Mucosa of stomach (tissue), 1 donor: Measurements from ENCODE around the gene HSPA13.
"Not testable (repeated sequence)": the region's sequence is repeated elsewhere in the genome, so short reads cannot be mapped to it uniquely, and the experiment has no call there.

ENCODE experiments used
- H3K27me3 ChIP-seq: one replicate; pipeline ENCODE4 v1.7.0; 2013; ENCODE audit warnings: mild to moderate bottlenecking, low read length; ENCODE audit not compliant: control insufficient read depth, insufficient read depth
- H3K36me3 ChIP-seq: one replicate; pipeline ENCODE4 v1.7.0; 2013; ENCODE audit warnings: low read length; ENCODE audit not compliant: control insufficient read depth, insufficient read depth
- H3K4me1 ChIP-seq: one replicate; pipeline ENCODE4 v1.7.0; 2013; ENCODE audit warnings: mild to moderate bottlenecking, low read length; ENCODE audit not compliant: control insufficient read depth, insufficient read depth
- H3K4me3 ChIP-seq: one replicate; pipeline ENCODE4 v1.7.0; 2013; ENCODE audit warnings: low read length
- H3K9ac ChIP-seq: one replicate; pipeline ENCODE4 v1.7.0; 2013; ENCODE audit warnings: mild to moderate bottlenecking, low read length, moderate library complexity
- H3K9me3 ChIP-seq: one replicate; pipeline ENCODE4 v1.7.0; 2013; ENCODE audit warnings: mild to moderate bottlenecking, low read length, moderate library complexity; ENCODE audit not compliant: control insufficient read depth
- donor health status: Pancreatic carcinoma.

The HSPA13 gene

DNA sequence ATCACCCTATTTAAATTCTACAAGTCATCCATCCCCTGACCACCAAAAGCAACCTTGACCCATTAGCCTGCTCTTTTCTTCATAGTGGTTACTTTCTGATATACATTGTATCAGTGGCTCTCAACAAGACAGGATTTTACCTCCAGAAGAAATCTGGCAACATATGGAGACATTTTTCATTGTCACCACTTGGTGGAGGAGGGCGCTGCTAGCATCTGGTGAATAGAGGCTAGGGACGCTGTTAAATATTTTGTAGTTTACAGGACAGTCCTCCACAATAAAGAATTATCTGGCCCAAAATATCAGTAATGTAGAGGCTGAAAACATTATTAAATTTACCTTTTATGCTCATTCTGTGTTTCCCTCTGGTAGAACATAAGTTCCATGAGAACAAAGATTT lies 6.1 kb downstream of the HSPA13 start:
- Histone ChIP-seq H3K4me1 (no peaks in the 10 kb centered on the region), H3K9ac (no peak overlapping the region), H3K9me3 (no peaks in the 10 kb centered on the region), H3K36me3 (no peaks in the 10 kb centered on the region), H3K4me3 (no peak overlapping the region), H3K27me3 (no peaks in the 10 kb centered on the region)

DNA sequence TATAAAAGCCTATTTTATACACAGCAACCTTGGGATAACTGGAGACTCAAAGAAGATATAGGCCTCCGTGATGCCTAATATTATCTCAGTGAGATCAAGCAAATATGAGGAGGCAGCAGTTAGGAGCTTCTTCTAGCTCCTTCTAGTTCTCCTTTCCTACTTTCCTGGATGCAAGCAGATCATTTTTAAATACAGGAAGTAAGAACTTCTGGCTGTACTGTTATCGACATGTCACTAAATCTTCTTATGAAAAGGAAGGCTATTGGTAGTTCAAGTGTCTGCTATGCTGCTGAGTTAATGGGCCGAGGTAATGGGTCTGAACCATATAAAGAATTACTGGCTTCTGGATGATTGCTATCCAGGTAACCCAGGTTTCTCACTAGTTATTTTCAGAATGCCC lies 15.9 kb downstream of the HSPA13 start:
- Histone ChIP-seq H3K9me3 (no peaks in the 10 kb centered on the region), H3K4me1 (no peaks in the 10 kb centered on the region), H3K36me3 (no peaks in the 10 kb centered on the region), H3K9ac (no peak overlapping the region), H3K27me3 (no peaks in the 10 kb centered on the region), H3K4me3 (no peak overlapping the region)

DNA sequence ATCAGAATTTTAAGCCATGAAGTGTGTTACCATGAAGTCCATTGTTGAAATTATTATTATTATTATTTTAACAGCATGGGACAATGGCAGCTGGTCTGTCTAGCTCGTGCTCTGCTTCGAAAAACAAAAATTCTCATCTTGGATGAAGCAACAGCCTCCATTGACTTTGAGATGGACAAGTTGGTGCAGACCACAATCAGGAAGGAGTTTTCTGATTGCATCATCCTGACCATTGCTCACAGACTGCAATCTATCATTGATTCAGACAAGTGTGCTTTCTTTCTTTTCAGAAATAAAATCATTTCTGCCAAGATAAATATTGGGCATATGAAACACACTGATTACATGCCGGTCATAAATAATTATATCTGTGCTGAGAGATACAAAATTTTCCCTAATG lies 21.0 kb downstream of the HSPA13 start:
- H3K27me3 ChIP-seq, result no peaks in the 10 kb centered on the region
- H3K4me1 ChIP-seq, result no peaks in the 10 kb centered on the region

DNA sequence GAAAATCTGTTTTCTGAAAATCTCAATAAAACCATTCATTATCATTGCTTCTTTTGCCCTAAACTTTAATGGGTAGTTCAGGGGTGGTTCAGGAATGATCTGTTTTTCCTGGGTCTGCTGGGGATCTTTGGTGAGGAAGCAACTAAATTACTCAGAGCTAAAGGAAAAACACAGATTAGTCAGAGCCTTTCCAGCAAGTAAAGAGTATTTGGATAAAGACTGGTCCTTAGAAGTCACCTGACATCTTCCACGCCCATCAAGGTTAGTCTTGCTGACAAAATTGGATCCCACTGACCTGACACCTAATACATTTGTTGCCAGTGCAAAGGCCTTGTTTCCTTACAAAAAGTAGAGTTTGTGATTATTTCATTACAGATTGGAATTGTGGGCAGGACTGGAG lies 24.2 kb downstream of the HSPA13 start:
- Histone ChIP-seq H3K9me3 (no peaks in the 10 kb centered on the region), H3K27me3 (no peaks in the 10 kb centered on the region), H3K9ac (no peak overlapping the region), H3K4me3 (no peak overlapping the region), H3K36me3 (no peaks in the 10 kb centered on the region), H3K4me1 (no peaks in the 10 kb centered on the region)

More for the DNA sequence above, 21.0 kb downstream of the HSPA13 start:
- Histone ChIP-seq H3K36me3 (no peaks in the 10 kb centered on the region), H3K9ac (no peak overlapping the region), H3K4me3 (no peak overlapping the region), H3K9me3 (no peaks in the 10 kb centered on the region)

DNA sequence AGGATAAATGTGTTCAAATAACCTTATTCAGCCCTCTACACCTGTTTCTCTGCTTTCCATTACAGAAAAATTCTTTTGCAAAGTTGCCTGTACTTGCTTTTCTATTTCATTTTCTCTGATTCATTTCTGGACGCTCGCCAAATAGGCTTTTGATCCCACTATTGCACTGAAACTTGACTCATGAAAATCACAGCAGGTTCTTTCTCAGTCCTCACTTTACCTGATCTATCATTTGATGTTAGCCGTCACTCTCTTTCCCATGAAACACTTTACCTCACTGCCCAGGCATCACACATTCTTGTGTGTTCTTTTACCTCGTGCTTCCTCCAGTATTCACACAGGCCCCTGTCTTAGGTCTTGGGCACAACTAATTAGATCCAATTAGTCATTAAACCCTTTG lies 26.2 kb downstream of the HSPA13 start:
- no peaks in the 10 kb centered on the region for H3K9me3 ChIP-seq
- H3K4me3 ChIP-seq, result no peak overlapping the region
- no peaks in the 10 kb centered on the region for H3K4me1 ChIP-seq
- H3K9ac ChIP-seq, result no peak overlapping the region
- H3K36me3 ChIP-seq, result no peaks in the 10 kb centered on the region
- no peaks in the 10 kb centered on the region for H3K27me3 ChIP-seq

DNA sequence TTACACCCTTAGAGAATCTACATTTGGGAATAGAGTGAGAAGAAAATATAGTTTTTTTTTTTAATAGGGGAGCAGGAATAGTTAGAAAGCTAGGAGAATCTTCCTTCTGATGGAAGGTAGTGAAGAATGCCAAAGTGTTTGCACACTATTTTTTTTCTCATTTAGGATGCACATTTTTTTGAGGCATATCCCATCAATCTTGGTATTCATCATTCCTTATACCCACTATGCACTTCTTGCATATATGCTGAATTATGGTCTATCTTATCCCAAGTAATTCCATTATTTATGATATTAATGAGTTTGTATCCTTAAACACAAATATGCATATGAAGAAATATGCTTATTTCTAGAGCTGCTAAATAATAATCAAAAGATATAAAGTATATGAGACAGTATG lies 28.4 kb downstream of the HSPA13 start:
- Histone ChIP-seq H3K4me3 (no peak overlapping the region), H3K9ac (no peak overlapping the region), H3K27me3 (no peaks in the 10 kb centered on the region), H3K36me3 (no peaks in the 10 kb centered on the region), H3K4me1 (no peaks in the 10 kb centered on the region), H3K9me3 (no peaks in the 10 kb centered on the region)

DNA sequence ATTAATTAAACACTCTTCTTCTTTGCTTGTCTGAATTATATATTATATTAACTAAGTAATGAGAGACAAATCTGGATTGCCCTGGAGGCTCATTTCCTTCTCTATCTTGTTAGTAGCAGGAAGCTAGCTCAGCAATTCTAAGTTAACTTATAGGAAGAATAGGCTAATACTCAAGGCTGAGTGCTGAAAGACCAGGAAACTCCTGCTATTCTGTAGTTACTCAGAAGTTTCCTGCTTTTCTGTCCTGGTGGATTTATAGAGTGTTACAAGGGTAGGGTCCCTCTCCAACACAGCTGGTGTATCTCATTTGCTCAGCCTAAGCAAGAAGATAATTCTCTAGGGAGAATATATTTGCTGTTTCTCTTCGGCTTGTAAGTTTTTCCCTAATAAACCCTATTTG lies 29.2 kb downstream of the HSPA13 start:
- Histone ChIP-seq H3K4me3 (no peak overlapping the region), H3K27me3 (no peaks in the 10 kb centered on the region), H3K9ac (no peak overlapping the region), H3K4me1 (no peaks in the 10 kb centered on the region), H3K9me3 (no peaks in the 10 kb centered on the region), H3K36me3 (no peaks in the 10 kb centered on the region)

DNA sequence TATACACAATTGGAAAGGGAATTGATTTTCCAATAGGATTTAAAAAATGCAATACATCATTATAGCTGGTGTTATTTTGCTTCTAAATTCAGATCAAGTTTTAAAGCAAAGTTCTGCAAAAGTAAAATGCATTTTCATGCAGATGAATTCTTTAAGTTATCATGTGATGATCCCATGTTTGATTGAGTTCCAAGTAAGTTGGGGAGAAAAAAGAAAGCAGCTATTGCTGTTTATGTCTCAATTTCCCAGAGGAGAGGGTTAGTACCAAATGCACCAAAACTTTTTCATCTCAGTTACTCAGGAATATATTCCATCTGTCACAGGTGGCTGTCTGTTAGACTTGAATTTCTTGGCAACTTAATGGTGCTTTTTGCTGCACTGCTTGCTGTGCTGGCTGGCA lies 29.7 kb downstream of the HSPA13 start:
- no peak overlapping the region for H3K9ac ChIP-seq
- no peaks in the 10 kb centered on the region for H3K9me3 ChIP-seq
- no peaks in the 10 kb centered on the region for H3K4me1 ChIP-seq
- H3K4me3 ChIP-seq, result no peak overlapping the region
- no peaks in the 10 kb centered on the region for H3K27me3 ChIP-seq
- H3K36me3 ChIP-seq, result no peaks in the 10 kb centered on the region

DNA sequence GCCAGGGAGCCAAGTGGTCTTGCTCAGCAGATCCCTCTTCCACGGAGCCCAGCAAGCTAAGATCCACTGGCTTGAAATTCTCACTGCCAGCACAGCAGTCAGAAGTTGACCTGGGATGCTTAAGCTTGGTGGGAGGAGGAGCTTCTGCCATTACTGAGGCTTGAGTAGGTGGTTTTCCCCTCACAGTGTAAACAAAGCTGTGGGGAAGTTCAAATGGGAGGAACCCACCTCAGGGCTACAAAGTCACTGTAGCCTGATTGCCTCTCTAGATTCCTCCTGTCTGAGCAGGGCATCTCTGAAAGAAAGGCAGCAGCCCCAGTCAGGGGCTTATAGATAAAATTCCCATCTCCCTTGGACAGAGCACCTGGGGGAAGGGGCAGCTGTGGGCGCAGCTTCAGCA lies 55.6 kb downstream of the HSPA13 start:
- H3K9me3 ChIP-seq, H3K36me3 ChIP-seq, H3K4me3 ChIP-seq, H3K27me3 ChIP-seq, H3K4me1 ChIP-seq, H3K9ac ChIP-seq: not testable (repeated sequence)

DNA sequence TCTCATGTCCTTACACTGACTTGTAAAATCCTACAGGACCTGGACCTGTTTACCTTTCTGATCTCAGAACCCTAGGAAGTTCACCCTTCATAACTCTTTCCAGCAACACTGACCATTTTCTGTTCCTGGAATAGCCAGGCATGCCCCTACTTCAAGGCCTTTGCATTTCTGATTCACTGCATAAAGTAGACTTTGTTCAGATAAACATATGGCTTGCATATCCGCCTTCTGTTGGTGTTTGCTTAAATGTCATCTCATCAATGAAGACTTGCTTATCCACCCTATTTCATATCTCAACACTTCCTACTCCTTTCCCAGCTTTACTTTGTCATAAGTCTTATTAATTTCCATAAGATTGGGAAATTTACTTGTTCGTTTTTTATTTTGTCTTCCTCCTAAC lies 57.4 kb downstream of the HSPA13 start:
- Histone ChIP-seq H3K27me3 (no peaks in the 10 kb centered on the region), H3K9ac (no peak overlapping the region), H3K4me3 (no peak overlapping the region), H3K9me3 (no peaks in the 10 kb centered on the region), H3K36me3 (no peaks in the 10 kb centered on the region), H3K4me1 (no peaks in the 10 kb centered on the region)
